ENCODE data around the gene TMEM121. TPM values are rescaled to one million over a fixed set of nuclear protein-coding genes. Genes with fewer than 3 reads are reported as not detected.
A peak's percentile ranks its signal among the peaks of the same experiment; 100 is the strongest.

Gene TMEM121
- total and polyA plus RNA-seq, 2 donors (not counting 1 experiment from before 2014, with no cell fraction given), result 0.99 to 3.7 TPM

DNA sequence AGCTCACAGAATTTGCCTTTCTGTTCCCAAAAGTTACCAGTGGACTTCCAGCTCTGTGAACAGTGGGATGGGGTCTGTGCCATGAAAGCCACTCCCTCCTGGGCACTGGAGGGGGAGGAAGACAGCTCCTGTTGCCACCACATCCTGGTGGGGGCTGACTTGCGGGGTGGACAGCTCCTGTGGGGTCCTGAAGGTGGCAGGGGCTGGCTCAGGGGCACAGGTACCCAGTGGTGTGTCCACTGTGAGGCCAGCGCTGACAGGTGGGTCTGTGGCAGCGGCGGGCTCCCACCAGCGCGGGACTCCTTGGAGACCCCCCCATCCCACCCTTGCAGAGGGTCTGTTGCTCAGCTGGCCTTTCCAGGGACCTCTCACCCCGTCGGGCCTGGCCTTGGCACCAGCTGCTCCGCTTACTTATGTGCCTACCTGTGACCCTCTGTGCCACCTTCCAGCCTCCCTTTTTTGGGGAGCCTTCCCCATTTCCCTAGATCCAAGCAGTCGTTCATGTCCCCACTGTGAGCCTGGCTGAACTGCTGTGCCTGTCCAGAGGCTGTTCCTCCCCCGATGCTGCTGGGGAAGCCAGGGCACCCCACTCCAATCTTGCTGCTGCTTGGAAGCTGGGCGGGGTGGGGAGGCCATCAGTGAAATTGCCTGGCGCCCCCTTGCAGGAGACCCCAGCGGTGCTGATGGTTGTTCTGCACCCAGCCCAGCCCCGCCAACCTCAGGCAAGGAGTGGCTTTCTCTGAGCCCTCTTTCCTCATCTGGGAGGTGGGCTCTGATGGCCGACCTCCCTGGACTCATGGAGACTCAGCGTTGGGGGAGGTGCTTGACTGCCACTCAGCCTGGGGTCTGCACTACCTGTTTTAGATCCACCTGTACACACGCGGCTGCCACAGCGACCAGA lies 33.2 kb upstream of the TMEM121 start:
- Histone ChIP-seq H3K9me3 (ENCODE audit: control extremely low read depth in 1 of 3, control insufficient read depth in 2 of 3, insufficient read depth in 1 of 3, low read length in 2 of 3) (no peaks in the 10 kb centered on the region), H3K36me3 (replicated peaks in 1 of 2; ENCODE audit: control extremely low read depth in 1 of 2, control insufficient read depth in 1 of 2, extremely low read depth in 1 of 2, insufficient read depth in 2 of 2, low read length in 1 of 2) (peaks cover 0 to 9% of the 10 kb centered on the region in 2 experiments), H3K27me3 (replicated peaks in 1 of 4; ENCODE audit: control extremely low read depth in 1 of 4, control insufficient read depth in 3 of 4, insufficient read depth in 4 of 4, low read length in 3 of 4) (no peaks in the 10 kb centered on the region), H3K4me1 (ENCODE audit: control insufficient read depth in 2 of 2, insufficient read depth in 2 of 2, low read length in 2 of 2) (peaks cover 19 to 30% of the 10 kb centered on the region in 2 donors), H2AFZ (ENCODE audit: insufficient read depth, low read depth, low read length, poor library complexity, severe bottlenecking) (no peak overlapping the region), H3K79me2 (ENCODE audit: control insufficient read depth, insufficient read depth, low read length) (peaks cover 9% of the 10 kb centered on the region), H4K20me1 (ENCODE audit: control insufficient read depth, insufficient read depth, low read length, poor library complexity, severe bottlenecking) (peaks cover 21% of the 10 kb centered on the region), H3K27ac (ENCODE audit: low read length in 2 of 2) (no peak overlapping the region), H3K4me2 (replicated peaks; ENCODE audit: low read depth, low read length, poor library complexity, severe bottlenecking) (no peak overlapping the region), H3K9ac (ENCODE audit: low read length) (no peak overlapping the region), H3K4me3 (ENCODE audit: control extremely low read depth in 1 of 5, extremely low read depth in 1 of 5, insufficient read depth in 1 of 5, low read depth in 2 of 5, low read length in 4 of 5) (no peak overlapping the region)
- peak; percentile 44 for DNase-seq
- POLR2A ChIA-PET, result no interaction called here
- no peaks in the 10 kb centered on the region for H3K27me3 Mint-ChIP-seq
- H3K27ac Mint-ChIP-seq, result no peak overlapping the region
- CTCF ChIA-PET, result interaction anchor here (1.9 to 4.5 kb wide), 3 partner anchors 14 to 123 kb away, joined by 7 to 121 read pairs (median 7); no protein-coding TSS in a partner anchor
- intact Hi-C loops (cut with micrococcal nuclease), result loop anchor here (5.0 kb wide), 2 partner anchors 291 to 401 kb away; no protein-coding TSS in a partner anchor
- peak overlapping the region; percentile 52 for H3K4me3 Mint-ChIP-seq
- ATAC-seq (ENCODE audit: low read depth), result no peak
- H3K9me3 Mint-ChIP-seq (ENCODE audit: insufficient read depth), result no peaks in the 10 kb centered on the region
- TF ChIP-seq, protein P1, sequence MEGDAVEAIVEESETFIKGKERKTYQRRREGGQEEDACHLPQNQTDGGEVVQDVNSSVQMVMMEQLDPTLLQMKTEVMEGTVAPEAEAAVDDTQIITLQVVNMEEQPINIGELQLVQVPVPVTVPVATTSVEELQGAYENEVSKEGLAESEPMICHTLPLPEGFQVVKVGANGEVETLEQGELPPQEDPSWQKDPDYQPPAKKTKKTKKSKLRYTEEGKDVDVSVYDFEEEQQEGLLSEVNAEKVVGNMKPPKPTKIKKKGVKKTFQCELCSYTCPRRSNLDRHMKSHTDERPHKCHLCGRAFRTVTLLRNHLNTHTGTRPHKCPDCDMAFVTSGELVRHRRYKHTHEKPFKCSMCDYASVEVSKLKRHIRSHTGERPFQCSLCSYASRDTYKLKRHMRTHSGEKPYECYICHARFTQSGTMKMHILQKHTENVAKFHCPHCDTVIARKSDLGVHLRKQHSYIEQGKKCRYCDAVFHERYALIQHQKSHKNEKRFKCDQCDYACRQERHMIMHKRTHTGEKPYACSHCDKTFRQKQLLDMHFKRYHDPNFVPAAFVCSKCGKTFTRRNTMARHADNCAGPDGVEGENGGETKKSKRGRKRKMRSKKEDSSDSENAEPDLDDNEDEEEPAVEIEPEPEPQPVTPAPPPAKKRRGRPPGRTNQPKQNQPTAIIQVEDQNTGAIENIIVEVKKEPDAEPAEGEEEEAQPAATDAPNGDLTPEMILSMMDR (IDR thresholded peaks at IDR 0.05), result no peak
- no peak for TF ChIP-seq EZH2 (IDR thresholded peaks at IDR 0.05; ENCODE audit: borderline replicate concordance, insufficient read depth, low read depth, low read length, poor library complexity, severe bottlenecking)
- H3K4me1 Mint-ChIP-seq, result peaks cover 19% of the 10 kb centered on the region
- WGBS (ENCODE audit: insufficient coverage), result 92% methylated on average over 20 of the region's 20 CpGs
